Activated naive CD4-positive, alpha-beta T cell treated with anti-CD3 and anti-CD28 coated beads for 36 hours (primary cell): ENCODE data around the gene SHH. TPM values are rescaled to one million over a fixed set of nuclear protein-coding genes. Genes with fewer than 3 reads are reported as not detected.

ENCODE experiments used
- CTCF ChIA-PET: fragments of 350-600 bp; sonication (Branson Sonifier 250); formaldehyde crosslinking; loops from one replicate; lab custom pipeline; 2021; ENCODE audit warnings: antibody characterized with exemption; lab: Charles Lee
- DNase-seq: peaks from one replicate; pipeline ENCODE4 v3.0.0-alpha.2; 2020
- H3K27ac Mint-ChIP-seq: one replicate; pipeline ENCODE4 v1.8.0; 2021; ENCODE audit warnings: mild to moderate bottlenecking, mixed read lengths
- H3K27me3 Mint-ChIP-seq: one replicate; pipeline ENCODE4 v1.8.0; 2021; ENCODE audit warnings: low read depth, mixed read lengths
- H3K36me3 Mint-ChIP-seq: one replicate; pipeline ENCODE4 v1.8.0; 2021; ENCODE audit warnings: low read depth, mixed read lengths
- H3K4me1 Mint-ChIP-seq: one replicate; pipeline ENCODE4 v1.8.0; 2021; ENCODE audit warnings: low read depth, mixed read lengths
- H3K4me3 Mint-ChIP-seq: one replicate; pipeline ENCODE4 v1.8.0; 2021; ENCODE audit warnings: mild to moderate bottlenecking, moderate library complexity, mixed read lengths
- H3K9me3 Mint-ChIP-seq: one replicate; pipeline ENCODE4 v1.8.0; 2021; ENCODE audit warnings: mixed read lengths
- intact Hi-C: fragments of 100-400 bp; cut with micrococcal nuclease; formaldehyde crosslinking; loops from one replicate; pipeline ENCODE4 v1.15.1; 2023
- total RNA-seq, 2 experiments: library from RNA; stranded (reverse); gene quantifications; one replicate each; pipeline ENCODE4 v1.2.3, GENCODE V29; 2021

Gene SHH
- total RNA-seq, 2 experiments from 2014 or later = not detected

DNA sequence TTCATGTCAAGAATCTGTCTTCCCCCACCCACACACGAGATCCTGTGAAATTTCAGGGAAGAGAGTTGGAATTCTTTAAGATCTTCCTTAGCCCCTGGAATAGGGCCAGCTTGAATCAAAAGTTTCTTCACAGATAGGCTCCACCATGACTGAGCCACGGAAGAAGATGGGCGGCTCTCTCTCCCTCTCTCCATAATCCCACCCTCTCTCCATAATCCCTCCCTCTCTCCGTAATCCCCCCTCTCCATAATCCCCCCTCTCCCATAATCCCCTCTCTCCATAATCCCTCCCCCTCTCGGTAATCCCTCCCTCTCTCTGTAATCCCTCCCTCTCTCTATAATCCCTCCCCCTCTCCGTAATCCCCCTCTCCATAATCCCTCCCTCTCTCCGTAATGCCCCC is 20.4 kb downstream of the SHH start:
- no peak overlapping the region for H3K4me3 Mint-ChIP-seq
- H3K4me1 Mint-ChIP-seq = peaks cover 4% of the 10 kb centered on the region
- H3K27ac Mint-ChIP-seq = no peak overlapping the region
- no peak for DNase-seq
- H3K27me3 Mint-ChIP-seq = peaks cover 4% of the 10 kb centered on the region
- intact Hi-C loops = loop anchor here (10.0 kb wide), 1 partner anchor 1483 kb away; no protein-coding TSS in a partner anchor
- no peaks in the 10 kb centered on the region for H3K36me3 Mint-ChIP-seq
- CTCF ChIA-PET = no interaction called here
- H3K9me3 Mint-ChIP-seq = no peaks in the 10 kb centered on the region

DNA sequence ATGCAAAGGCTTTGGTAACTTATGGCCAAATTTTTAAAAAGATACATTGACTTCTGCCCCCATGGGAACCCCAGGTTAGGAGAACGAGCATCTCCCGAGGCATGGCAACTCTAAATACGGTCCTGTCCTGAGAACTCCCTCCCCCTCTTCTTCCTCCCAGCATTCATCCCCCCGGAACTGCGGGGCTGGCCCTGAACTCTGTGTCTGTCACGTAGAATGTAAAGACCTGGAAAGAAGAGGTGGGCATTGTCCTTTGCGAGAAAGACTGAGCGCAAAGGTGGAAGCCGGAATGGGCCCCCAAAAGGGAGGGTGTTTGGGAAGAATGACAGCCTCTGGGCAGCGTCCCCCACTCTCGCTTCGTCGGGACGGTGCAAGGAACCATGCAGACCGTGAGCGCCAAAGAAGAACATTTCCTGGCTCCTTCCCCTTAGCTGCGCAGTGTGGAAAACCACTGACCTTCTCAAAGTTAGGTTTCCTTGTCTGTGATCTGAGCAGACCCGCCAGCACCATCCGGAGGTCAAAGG is 21.0 kb downstream of the SHH start:
- DNase-seq = no peak
- CTCF ChIA-PET = interaction anchor here (0.6 kb wide), 1 partner anchor 1179 kb away, joined by 6 read pairs; no protein-coding TSS in a partner anchor
- no peak overlapping the region for H3K4me3 Mint-ChIP-seq
- no peak overlapping the region for H3K27ac Mint-ChIP-seq
- intact Hi-C loops = loop anchor here (10.0 kb wide), 1 partner anchor 1484 kb away; no protein-coding TSS in a partner anchor
- no peaks in the 10 kb centered on the region for H3K9me3 Mint-ChIP-seq
- peaks cover 7% of the 10 kb centered on the region for H3K4me1 Mint-ChIP-seq
- H3K36me3 Mint-ChIP-seq = no peaks in the 10 kb centered on the region
- peaks cover 6% of the 10 kb centered on the region for H3K27me3 Mint-ChIP-seq

DNA sequence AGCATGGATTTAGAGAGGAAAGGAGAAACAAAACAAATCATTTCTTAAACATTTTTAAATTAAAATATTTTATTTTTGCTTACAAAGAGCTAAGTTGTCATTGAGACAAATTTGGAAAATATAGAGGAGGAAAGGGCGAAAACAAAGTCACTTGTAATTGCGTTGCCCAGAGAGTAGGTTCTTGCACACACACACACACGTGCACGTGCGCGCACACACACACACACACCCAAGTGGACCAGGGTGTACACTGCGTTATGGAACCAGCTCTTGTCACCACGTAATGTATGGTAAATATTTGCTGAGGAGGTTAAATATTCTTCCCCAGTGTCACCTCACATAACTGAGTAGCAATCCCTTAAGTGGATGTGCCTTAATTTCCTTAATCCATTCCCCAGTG is 21.6 kb downstream of the SHH start:
- DNase-seq = no peak
- Mint-ChIP-seq H3K27me3 (peaks cover 12% of the 10 kb centered on the region), H3K27ac (no peak overlapping the region), H3K4me1 (peaks cover 9% of the 10 kb centered on the region), H3K4me3 (no peak overlapping the region), H3K36me3 (no peaks in the 10 kb centered on the region), H3K9me3 (no peaks in the 10 kb centered on the region)
- intact Hi-C loops = loop anchor here (10.0 kb wide), 1 partner anchor 1484 kb away; no protein-coding TSS in a partner anchor
- CTCF ChIA-PET = interaction anchor here (0.6 to 0.7 kb wide), 2 partner anchors 419 to 1180 kb away, joined by 3 to 6 read pairs; no protein-coding TSS in a partner anchor

DNA sequence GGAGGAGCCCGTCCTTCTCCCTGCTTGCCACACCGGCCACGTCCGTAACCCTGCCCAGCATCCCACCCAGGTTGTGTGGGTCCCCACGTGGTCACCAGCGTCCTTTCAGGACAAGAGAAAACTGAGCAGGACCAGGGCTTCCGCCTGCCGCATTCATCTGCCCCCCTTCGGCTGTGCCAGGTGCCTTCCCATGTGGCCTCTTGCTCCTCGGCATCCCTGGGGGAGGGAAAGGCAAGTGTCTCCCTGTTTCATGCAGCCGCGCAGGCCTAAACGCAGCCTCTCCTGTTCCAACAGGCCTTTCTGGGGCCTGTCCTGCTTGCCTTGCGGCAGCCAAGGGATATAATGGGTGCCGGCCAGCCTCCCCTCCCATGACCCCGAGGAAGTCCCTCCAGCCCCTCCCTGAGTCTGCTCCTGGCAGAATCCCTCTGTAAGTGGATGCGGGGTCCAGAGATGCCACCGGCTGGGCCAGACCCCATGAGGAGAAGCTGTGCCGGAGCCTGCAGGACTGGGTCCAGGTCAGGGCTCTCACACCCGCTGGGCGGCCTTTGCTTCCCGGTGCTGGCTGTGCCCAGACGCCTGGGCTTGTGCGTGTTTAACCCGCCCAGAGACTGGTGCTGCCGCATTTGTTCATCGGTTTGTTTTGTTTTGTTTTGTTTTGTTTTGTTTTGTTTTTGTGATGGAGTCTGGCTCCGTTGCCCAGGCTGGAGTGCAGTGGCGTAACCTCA is 23.1 kb downstream of the SHH start:
- H3K4me3 Mint-ChIP-seq = no peak overlapping the region
- no peaks in the 10 kb centered on the region for H3K9me3 Mint-ChIP-seq
- DNase-seq = no peak
- H3K27me3 Mint-ChIP-seq = peaks cover 12% of the 10 kb centered on the region
- intact Hi-C loops = no loop called here
- CTCF ChIA-PET = no interaction called here
- H3K36me3 Mint-ChIP-seq = peaks cover 5% of the 10 kb centered on the region
- no peak overlapping the region for H3K27ac Mint-ChIP-seq
- H3K4me1 Mint-ChIP-seq = peaks cover 9% of the 10 kb centered on the region

DNA sequence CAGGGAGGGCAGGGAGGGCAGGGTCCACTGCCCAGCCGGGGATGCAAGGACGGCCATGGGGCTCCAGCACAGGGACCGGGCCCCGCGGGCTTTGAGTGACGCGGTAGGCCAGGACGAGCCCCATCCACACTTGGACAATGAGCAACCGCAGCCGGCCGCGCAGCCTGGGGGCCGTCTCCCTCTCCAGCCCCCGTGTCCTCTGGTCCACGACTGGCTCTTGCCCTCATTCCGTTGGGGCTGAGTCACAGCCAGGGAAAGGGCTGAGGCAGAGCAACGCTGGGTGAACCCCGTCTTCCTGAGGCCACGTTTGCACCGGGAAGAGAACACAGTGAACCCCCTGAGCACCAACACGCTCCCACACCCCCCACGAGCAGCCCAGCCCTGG is 23.7 kb downstream of the SHH start:
- H3K27ac Mint-ChIP-seq = no peak overlapping the region
- CTCF ChIA-PET = no interaction called here
- peaks cover 5% of the 10 kb centered on the region for H3K36me3 Mint-ChIP-seq
- H3K9me3 Mint-ChIP-seq = no peaks in the 10 kb centered on the region
- no peak overlapping the region for H3K4me3 Mint-ChIP-seq
- peaks cover 12% of the 10 kb centered on the region for H3K27me3 Mint-ChIP-seq
- intact Hi-C loops = no loop called here
- H3K4me1 Mint-ChIP-seq = peaks cover 9% of the 10 kb centered on the region
- DNase-seq = no peak

DNA sequence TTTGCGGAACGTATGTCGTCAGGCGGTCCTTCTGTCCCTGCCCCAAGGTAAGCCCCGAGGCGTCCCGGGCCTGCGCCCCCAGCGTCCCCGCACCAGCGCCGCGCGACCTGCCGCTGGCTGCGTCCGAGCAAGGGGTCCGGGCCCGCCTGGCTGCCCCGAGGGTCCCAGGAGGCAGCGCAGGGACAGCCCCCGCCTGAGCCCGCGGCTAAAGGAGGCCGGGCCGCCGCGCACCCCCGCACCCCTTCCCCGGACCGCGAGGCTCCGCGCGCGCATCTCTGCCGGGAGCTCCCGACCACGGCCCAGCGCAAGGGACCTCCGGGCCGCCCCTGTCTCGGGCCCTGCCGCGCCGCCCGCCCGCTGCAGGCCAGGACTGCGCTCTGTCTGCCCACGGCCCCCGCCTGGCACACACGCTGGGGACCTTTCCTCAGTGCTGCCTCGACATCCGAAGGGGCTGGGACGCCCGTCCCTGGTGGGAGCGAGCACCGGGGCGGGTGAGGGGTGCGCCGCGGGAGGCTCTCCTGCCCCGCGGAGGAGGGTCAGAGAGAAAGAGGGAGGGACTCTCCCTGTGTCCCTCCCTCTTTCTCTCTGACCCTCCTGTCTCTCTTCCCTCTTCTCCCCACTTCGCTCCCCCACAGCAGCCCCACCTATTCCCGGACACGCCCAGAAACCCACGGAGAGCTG is 25.0 kb downstream of the SHH start:
- intact Hi-C loops = no loop called here

DNA sequence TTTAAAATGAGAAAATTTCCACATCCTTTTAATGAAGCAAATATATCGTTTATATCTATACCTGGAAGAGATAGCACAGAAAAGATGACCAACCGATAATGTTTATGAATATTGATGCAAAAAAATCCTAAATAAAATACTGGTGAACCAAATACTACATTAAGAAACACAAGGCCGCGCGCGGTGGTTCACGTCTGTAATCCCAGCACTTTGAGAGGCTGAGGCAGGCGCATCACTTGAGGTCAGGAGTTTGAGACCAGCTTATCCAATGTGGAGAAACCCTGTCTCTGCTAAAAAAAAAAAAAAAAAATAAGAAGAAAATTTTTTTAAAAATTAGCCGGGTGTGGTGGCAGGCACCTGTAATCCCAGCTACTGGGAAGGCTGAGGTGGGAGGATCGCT is 25.8 kb downstream of the SHH start:
- CTCF ChIA-PET = interaction anchor here (0.6 to 0.8 kb wide), 3 partner anchors 8 to 1646 kb away, joined by 3 to 4 read pairs (median 3); no protein-coding TSS in a partner anchor
- H3K4me3 Mint-ChIP-seq = no peak overlapping the region
- H3K4me1 Mint-ChIP-seq = peaks cover 9% of the 10 kb centered on the region
- H3K27ac Mint-ChIP-seq = no peak overlapping the region
- intact Hi-C loops = no loop called here
- no peak for DNase-seq
- H3K9me3 Mint-ChIP-seq = no peaks in the 10 kb centered on the region
- peaks cover 11% of the 10 kb centered on the region for H3K36me3 Mint-ChIP-seq
- peaks cover 12% of the 10 kb centered on the region for H3K27me3 Mint-ChIP-seq

More for the DNA sequence above, 25.0 kb downstream of the SHH start:
- Mint-ChIP-seq H3K27me3 (peaks cover 12% of the 10 kb centered on the region), H3K36me3 (peaks cover 10% of the 10 kb centered on the region), H3K27ac (no peak overlapping the region), H3K9me3 (no peaks in the 10 kb centered on the region), H3K4me3 (no peak overlapping the region), H3K4me1 (peaks cover 9% of the 10 kb centered on the region)
- DNase-seq = no peak
- CTCF ChIA-PET = interaction anchor here (0.6 kb wide), 1 partner anchor 9 kb away, joined by 3 read pairs; no protein-coding TSS in a partner anchor

DNA sequence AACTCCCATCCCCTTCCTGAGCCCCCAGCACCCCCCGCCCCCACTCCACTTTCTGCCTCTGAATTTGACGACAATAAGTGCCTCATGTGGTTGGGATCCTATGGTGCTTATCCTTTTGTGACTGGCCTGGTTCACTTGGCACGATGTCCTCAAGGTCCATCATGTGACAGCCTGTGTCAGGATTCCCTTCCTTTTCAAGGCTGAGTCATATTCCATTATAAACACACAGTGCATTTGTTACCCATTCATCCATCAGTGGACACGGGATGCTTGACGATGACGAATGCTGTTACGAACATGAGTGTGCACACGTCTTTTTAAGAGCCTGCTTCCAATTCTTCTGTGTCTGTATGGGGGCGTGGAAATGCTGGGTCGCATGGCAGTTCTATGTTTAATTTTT is 26.7 kb downstream of the SHH start:
- no peak overlapping the region for H3K27ac Mint-ChIP-seq
- no peak overlapping the region for H3K4me3 Mint-ChIP-seq
- intact Hi-C loops = no loop called here
- peaks cover 9% of the 10 kb centered on the region for H3K4me1 Mint-ChIP-seq
- peaks cover 21% of the 10 kb centered on the region for H3K36me3 Mint-ChIP-seq
- no peak for DNase-seq
- peaks cover 12% of the 10 kb centered on the region for H3K27me3 Mint-ChIP-seq
- no peaks in the 10 kb centered on the region for H3K9me3 Mint-ChIP-seq
- CTCF ChIA-PET = interaction anchor here (1.1 kb wide), 1 partner anchor 186 kb away, joined by 6 read pairs; no protein-coding TSS in a partner anchor

DNA sequence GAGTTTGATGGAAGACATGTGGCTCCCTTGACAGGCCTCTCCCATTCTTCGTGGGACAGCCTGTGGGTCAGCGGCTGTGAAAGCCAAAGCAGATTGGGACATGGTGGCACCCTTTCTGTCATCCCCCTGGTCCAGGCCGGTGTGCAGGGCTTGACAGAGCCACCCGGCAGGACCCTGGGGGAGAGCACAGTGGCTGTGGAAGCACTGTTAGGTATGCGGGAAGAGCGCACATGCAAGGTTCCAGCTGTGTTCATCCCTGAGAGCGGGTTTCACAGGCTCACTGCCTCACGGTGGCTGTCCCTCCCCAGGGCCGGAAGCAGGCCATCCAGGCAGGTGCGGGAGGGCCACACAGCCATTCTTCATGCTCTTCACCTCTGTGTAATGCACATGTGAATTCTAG is 29.8 kb downstream of the SHH start:
- intact Hi-C loops = no loop called here
- no peak overlapping the region for H3K4me3 Mint-ChIP-seq
- H3K27me3 Mint-ChIP-seq = peaks cover 8% of the 10 kb centered on the region
- H3K4me1 Mint-ChIP-seq = peaks cover 6% of the 10 kb centered on the region
- no peaks in the 10 kb centered on the region for H3K9me3 Mint-ChIP-seq
- H3K27ac Mint-ChIP-seq = no peak overlapping the region
- H3K36me3 Mint-ChIP-seq = peaks cover 38% of the 10 kb centered on the region
- no peak for DNase-seq
- CTCF ChIA-PET = no interaction called here

DNA sequence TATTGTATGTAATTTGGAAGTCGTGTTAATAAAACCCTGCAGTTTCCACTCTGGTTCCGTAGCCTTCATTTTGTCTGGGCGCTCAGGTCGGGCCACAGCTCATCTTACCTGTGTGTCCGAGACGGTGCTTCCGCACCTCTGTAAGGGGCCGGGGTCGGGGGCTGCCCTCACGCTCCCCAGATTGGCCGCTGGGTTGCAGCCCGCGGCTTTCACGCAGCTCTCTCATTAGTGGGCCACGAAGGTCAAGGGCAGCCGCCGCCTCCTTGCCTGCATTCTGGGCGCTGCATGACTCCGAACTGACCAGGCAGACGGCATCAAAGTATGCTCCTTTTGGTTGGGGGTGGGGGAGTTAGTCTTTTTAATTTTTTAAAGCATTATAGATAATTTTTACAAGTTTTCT is 30.8 kb downstream of the SHH start:
- Mint-ChIP-seq H3K36me3 (peaks cover 41% of the 10 kb centered on the region), H3K4me1 (peaks cover 3% of the 10 kb centered on the region), H3K27ac (no peak overlapping the region), H3K4me3 (no peak overlapping the region), H3K9me3 (no peaks in the 10 kb centered on the region), H3K27me3 (peaks cover 8% of the 10 kb centered on the region)
- no peak for DNase-seq
- intact Hi-C loops = no loop called here
- CTCF ChIA-PET = no interaction called here

DNA sequence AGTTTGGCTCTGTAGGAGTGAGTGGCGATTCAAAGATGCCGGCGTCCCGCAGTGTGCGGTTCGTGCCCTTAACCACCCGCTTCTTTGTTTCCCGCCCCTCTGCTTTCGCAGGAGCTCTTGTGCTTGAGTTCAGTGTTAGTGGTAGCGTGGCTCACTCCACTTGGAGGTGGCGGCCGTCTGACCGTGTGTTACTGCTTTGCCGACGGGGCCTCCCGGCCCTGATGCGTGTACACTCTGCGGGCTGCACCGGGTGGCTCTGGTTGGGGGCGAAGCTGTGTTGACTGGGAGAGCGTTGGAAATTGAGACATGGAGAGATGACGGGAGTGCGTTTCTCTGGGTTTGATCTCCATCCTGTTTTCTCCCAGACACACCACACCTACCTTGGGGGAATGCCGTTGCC is 31.4 kb downstream of the SHH start:
- Mint-ChIP-seq H3K36me3 (peaks cover 42% of the 10 kb centered on the region), H3K4me3 (no peak overlapping the region), H3K27me3 (peaks cover 2% of the 10 kb centered on the region), H3K27ac (no peak overlapping the region), H3K4me1 (no peaks in the 10 kb centered on the region), H3K9me3 (no peaks in the 10 kb centered on the region)
- intact Hi-C loops = no loop called here
- CTCF ChIA-PET = no interaction called here
- no peak for DNase-seq

DNA sequence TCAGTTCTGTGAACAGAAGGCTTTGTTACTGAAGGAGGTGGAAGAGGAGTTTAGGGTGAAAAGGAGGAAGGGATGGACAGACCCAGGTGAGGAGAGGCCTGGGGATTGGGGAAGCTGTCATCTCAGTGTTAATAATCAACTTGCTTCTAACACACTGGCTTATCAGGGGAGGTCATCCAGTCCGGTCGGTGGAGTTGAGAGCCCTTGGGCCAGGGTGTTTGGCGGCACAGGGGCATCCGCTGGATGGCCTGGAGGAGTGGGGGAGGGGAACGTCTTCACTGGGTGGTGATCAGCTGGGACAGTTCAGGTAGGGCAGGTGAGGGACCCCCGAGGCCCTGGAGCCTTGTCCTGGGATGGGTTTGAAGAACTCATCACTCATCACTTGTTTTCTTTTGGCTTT is 33.9 kb downstream of the SHH start:
- Mint-ChIP-seq H3K27ac (no peak overlapping the region), H3K36me3 (peaks cover 58% of the 10 kb centered on the region), H3K4me3 (no peak overlapping the region), H3K27me3 (no peaks in the 10 kb centered on the region), H3K9me3 (no peaks in the 10 kb centered on the region), H3K4me1 (no peaks in the 10 kb centered on the region)
- no peak for DNase-seq
- CTCF ChIA-PET = interaction anchor here (0.6 to 1.4 kb wide), 2 partner anchors 8 to 11 kb away, joined by 3 to 6 read pairs; no protein-coding TSS in a partner anchor
- intact Hi-C loops = no loop called here
